H1 (cell line): ENCODE results near the gene ARHGEF10L. TPM values are rescaled to one million over a fixed set of nuclear protein-coding genes. Genes with fewer than 3 reads are reported as not detected.
A peak's percentile ranks its signal among the peaks of the same experiment; 100 is the strongest.

Experiments used
- CTCF ChIA-PET: fragments of 300-600 bp; sonication (Branson Sonifier 250); formaldehyde crosslinking; loops from one replicate; lab custom pipeline; 2021; ENCODE audit not compliant: partially characterized antibody; lab: Charles Lee
- POLR2A ChIA-PET: fragments of 300-600 bp; sonication (Branson Sonifier 250); formaldehyde crosslinking; loops from one replicate; lab custom pipeline; 2021; ENCODE audit warnings: inconsistent platforms; ENCODE audit not compliant: partially characterized antibody; lab: Charles Lee
- DNase-seq, 2 experiments: peaks; one replicate each; pipeline versions ENCODE4 v3.0.0 to v3.0.0-alpha.2; 2010 to 2022; ENCODE audit warnings: low spot score in 2 of 2, low read depth in 1 of 2, mixed read lengths in 1 of 2
- FAIRE-seq: peaks from 2 replicates; lab custom pipeline; 2011; peaks lifted over from hg19 to GRCh38; lab: Jason Lieb, UNC
- H2AFZ ChIP-seq: 2 replicates; pipeline ENCODE4 v1.8.1; 2012; ENCODE audit warnings: low read length, inconsistent platforms
- H2AK5ac ChIP-seq: 2 replicates; pipeline ENCODE4 v1.6.1; 2013; ENCODE audit warnings: low read depth, low read length
- H2BK120ac ChIP-seq: replicated peaks from 2 replicates; pipeline ENCODE3; 2013; ENCODE audit warnings: low read depth, low read length, inconsistent platforms
- H2BK12ac ChIP-seq: 2 replicates; pipeline ENCODE4 v1.6.1; 2013; ENCODE audit warnings: low read depth, low read length
- H2BK15ac ChIP-seq: 2 replicates; pipeline ENCODE4 v1.6.1; 2013; ENCODE audit warnings: low read length
- H2BK20ac ChIP-seq: 2 replicates; pipeline ENCODE4 v1.6.1; 2013; ENCODE audit warnings: low read length
- H2BK5ac ChIP-seq: 2 replicates; pipeline ENCODE4 v1.6.1; 2013; ENCODE audit warnings: low read depth, low read length
- H3K14ac ChIP-seq: 2 replicates; pipeline ENCODE4 v1.6.1; 2013; ENCODE audit warnings: inconsistent platforms; ENCODE audit not compliant: insufficient read length
- H3K18ac ChIP-seq: 2 replicates; pipeline ENCODE4 v1.6.1; 2013; ENCODE audit warnings: low read length; ENCODE audit errors: extremely low read depth
- H3K23ac ChIP-seq: 2 replicates; pipeline ENCODE4 v1.6.1; 2013; ENCODE audit warnings: inconsistent platforms; ENCODE audit not compliant: insufficient read length
- H3K23me2 ChIP-seq: 2 replicates; pipeline ENCODE4 v1.6.1; 2013; ENCODE audit warnings: low read depth, low read length
- H3K27ac ChIP-seq: 2 replicates; pipeline ENCODE4 v1.6.1; 2011; ENCODE audit warnings: low read depth, low read length, inconsistent platforms
- H3K27me3 ChIP-seq, 4 experiments: replicated peaks in 1 of 4; 1 replicate in 1 of 4; 2 replicates in 3 of 4; pipeline versions ENCODE4 v1.6.1 to v1.8.1; 2011 to 2013; ENCODE audit warnings: low read length in 3 of 4, mild to moderate bottlenecking in 3 of 4, inconsistent platforms in 2 of 4, mixed read lengths in 2 of 4, moderate library complexity in 1 of 4; ENCODE audit not compliant: control insufficient read depth in 3 of 4, insufficient read depth in 3 of 4; ENCODE audit errors: extremely low read depth in 1 of 4
- H3K36me3 ChIP-seq, 4 experiments: 2 replicates each; pipeline versions ENCODE4 v1.6.1 to v1.8.1; 2011 to 2013; ENCODE audit warnings: mild to moderate bottlenecking in 4 of 4, low read length in 3 of 4, moderate library complexity in 2 of 4, control low read depth in 1 of 4, inconsistent platforms in 1 of 4; ENCODE audit not compliant: insufficient read depth in 4 of 4, control insufficient read depth in 2 of 4
- H3K4ac ChIP-seq: replicated peaks from 2 replicates; pipeline ENCODE3; 2013; ENCODE audit warnings: low read length, low read depth, mixed read lengths, inconsistent platforms; ENCODE audit not compliant: insufficient read length
- H3K4me1 ChIP-seq, 4 experiments: replicated peaks in 1 of 4; 1 replicate in 1 of 4; 2 replicates in 3 of 4; pipeline versions ENCODE4 v1.6.1 to v1.8.1; 2011 to 2013; ENCODE audit warnings: low read length in 3 of 4, inconsistent platforms in 2 of 4, mixed read lengths in 1 of 4; ENCODE audit not compliant: insufficient read depth in 4 of 4, control insufficient read depth in 3 of 4
- H3K4me2 ChIP-seq, 2 experiments: 2 replicates each; pipeline versions ENCODE4 v1.6.1 to v1.8.1; 2011 to 2013; ENCODE audit warnings: low read depth in 2 of 2, low read length in 2 of 2, control low read depth in 1 of 2, inconsistent platforms in 1 of 2, mild to moderate bottlenecking in 1 of 2; ENCODE audit not compliant: insufficient read depth in 1 of 2
- H3K4me3 ChIP-seq, 4 experiments: fragments of 200-600, 300-600 bp in 1 of 4; sonication (generic), shearing (Covaris generic), sonication (Bioruptor Twin) in 1 of 4; 2 replicates each; pipeline versions ENCODE4 v1.5.1 to v1.8.1; 2011 to 2016; ENCODE audit warnings: low read length in 4 of 4, low read depth in 3 of 4, control low read depth in 2 of 4, inconsistent platforms in 2 of 4, mild to moderate bottlenecking in 2 of 4, mixed read lengths in 1 of 4, moderate library complexity in 1 of 4; ENCODE audit not compliant: insufficient read depth in 2 of 4; ENCODE audit errors: extremely low read depth in 1 of 4
- H3K56ac ChIP-seq: replicated peaks from 2 replicates; pipeline ENCODE3; 2013; ENCODE audit warnings: low read depth, mild to moderate bottlenecking, mixed read lengths, low read length, inconsistent platforms; ENCODE audit not compliant: insufficient read length
- H3K79me1 ChIP-seq: 2 replicates; pipeline ENCODE4 v1.6.1; 2013; ENCODE audit warnings: low read depth, low read length, control low read depth
- H3K79me2 ChIP-seq, 2 experiments: 2 replicates each; pipeline versions ENCODE4 v1.6.1 to v1.8.1; 2012 to 2013; ENCODE audit warnings: low read length in 2 of 2, mild to moderate bottlenecking in 2 of 2, inconsistent platforms in 1 of 2; ENCODE audit not compliant: insufficient read depth in 2 of 2, control insufficient read depth in 1 of 2
- H3K9ac ChIP-seq, 4 experiments: replicated peaks in 1 of 4; 1 replicate in 1 of 4; 2 replicates in 3 of 4; pipeline versions ENCODE4 v1.6.1 to v1.8.1; 2011 to 2013; ENCODE audit warnings: low read depth in 3 of 4, low read length in 3 of 4, control low read depth in 2 of 4, mild to moderate bottlenecking in 2 of 4, moderate library complexity in 2 of 4, inconsistent platforms in 1 of 4; ENCODE audit errors: extremely low read depth in 1 of 4
- H3K9me3 ChIP-seq, 2 experiments: 2 replicates each; pipeline versions ENCODE4 v1.6.1 to v1.8.1; 2012 to 2013; ENCODE audit warnings: mild to moderate bottlenecking in 2 of 2, moderate library complexity in 2 of 2, control low read depth in 1 of 2, inconsistent platforms in 1 of 2, low read depth in 1 of 2, low read length in 1 of 2, mixed read lengths in 1 of 2; ENCODE audit not compliant: insufficient read depth in 2 of 2
- H4K20me1 ChIP-seq, 2 experiments: replicated peaks in 1 of 2; 2 replicates each; pipeline versions ENCODE3 to v1.8.1; 2011 to 2013; ENCODE audit warnings: inconsistent platforms in 2 of 2, low read length in 2 of 2, mild to moderate bottlenecking in 1 of 2; ENCODE audit not compliant: insufficient read depth in 2 of 2, control insufficient read depth in 1 of 2
- H4K5ac ChIP-seq: 2 replicates; pipeline ENCODE4 v1.6.1; 2013; ENCODE audit warnings: low read length, low read depth, mixed read lengths, inconsistent platforms; ENCODE audit not compliant: insufficient read length
- H4K8ac ChIP-seq: 2 replicates; pipeline ENCODE4 v1.8.0; 2013; ENCODE audit warnings: mild to moderate bottlenecking, moderate library complexity, low read length, inconsistent platforms; ENCODE audit not compliant: insufficient read depth; ENCODE audit errors: extremely low read depth
- H4K91ac ChIP-seq: replicated peaks from 2 replicates; pipeline ENCODE3; 2013; ENCODE audit warnings: low read length, mixed read lengths, inconsistent platforms; ENCODE audit not compliant: insufficient read length
- EGR1 ChIP-seq: IDR thresholded peaks from 2 replicates; pipeline ENCODE4 v1.6.1; 2011; ENCODE audit warnings: low read depth, low read length, borderline replicate concordance
- NANOG ChIP-seq: IDR thresholded peaks from 2 replicates; pipeline ENCODE4 v1.6.1; 2011; ENCODE audit warnings: low read length, low read depth, mild to moderate bottlenecking, inconsistent platforms; ENCODE audit not compliant: insufficient read depth, poor library complexity, severe bottlenecking
- WGBS, 2 experiments: shearing (Covaris generic) in 1 of 2; methylation state at CpG; one replicate each; pipeline versions ENCODE4 v1.1.6 to v1.1.7; 2013 to 2015; ENCODE audit warnings: low lambda C conversion rate in 2 of 2, mixed read lengths in 2 of 2, inconsistent platforms in 1 of 2, low coverage in 1 of 2, missing lambda C conversion rate in 1 of 2; ENCODE audit not compliant: insufficient replicate concordance in 2 of 2, insufficient coverage in 1 of 2, insufficient read length in 1 of 2; ENCODE audit errors: extremely low coverage in 1 of 2, missing lambda C conversion rate in 1 of 2; 5-methylcytosine and 5-hydroxymethylcytosine counted together
- polyA plus RNA-seq, 7 experiments: library from polyadenylated mRNA; depleted of rRNA in 3 of 7; stranded (reverse) in 5 of 7; unstranded in 2 of 7; fragments of >200 nt in 5 of 7; fragments of 200-250 nt in 2 of 7; gene quantifications; 1 replicate in 5 of 7; 2 replicates in 1 of 7; 4 replicates in 1 of 7; pipeline versions ENCODE4 v1.2.1 to v1.2.3, GENCODE V29; 2011 to 2013; ENCODE audit warnings: missing spikeins in 2 of 7, mixed read lengths in 2 of 7
- total RNA-seq: library from RNA; stranded (reverse); fragmentation: NEBNext Ultra II Directional; extraction: Animal tissue kit (Norgen Biotek cat#: 25700); gene quantifications from 2 replicates; pipeline ENCODE4 v1.2.1, GENCODE V29; 2021

The ARHGEF10L gene
- total and polyA plus RNA-seq, 2 of the 8 experiments (the other 6 are each of a cell fraction or from before 2014, with no cell fraction given) = 33.6 to 39.6 TPM

DNA sequence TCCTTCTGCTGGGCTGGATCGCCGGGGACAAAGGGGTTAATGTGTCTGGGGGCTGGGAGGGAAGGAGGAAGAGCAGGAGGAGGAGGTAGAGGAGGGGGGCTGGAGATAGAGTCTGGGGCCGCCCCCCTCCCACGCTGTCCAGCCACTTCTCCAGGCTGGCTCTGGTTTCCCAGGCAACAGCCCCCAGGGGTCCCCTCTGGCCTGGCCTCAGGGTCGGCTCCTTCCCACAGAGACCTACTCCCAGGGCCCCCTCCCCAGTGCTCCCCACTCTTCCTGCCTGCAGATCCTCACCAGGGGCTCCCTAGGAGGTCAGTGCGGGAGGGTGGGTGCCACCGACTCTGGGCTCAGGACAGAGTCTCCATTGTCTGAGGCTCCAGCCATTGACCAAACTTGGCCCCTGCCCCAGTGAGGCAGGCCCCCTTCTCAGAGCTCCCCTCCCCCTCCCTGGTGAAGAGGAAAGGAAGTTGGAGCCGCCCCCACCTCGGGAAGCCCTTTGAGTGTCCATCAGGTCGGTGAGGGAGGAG is 34.1 kb downstream of the ARHGEF10L start:
- Histone ChIP-seq H3K4me1 (peaks cover 19 to 68% (median 51%) of the 10 kb centered on the region in 4 experiments), H3K9me3 (no peaks in the 10 kb centered on the region), H3K27ac (no peak overlapping the region; the same call in 1 of the 2 replicates), H2BK15ac (no peak overlapping the region), H3K18ac (peak overlapping the region; percentile 78), H3K36me3 (no peaks in the 10 kb centered on the region), H3K79me2 (peaks cover 5 to 94% of the 10 kb centered on the region in 2 experiments; a peak in 3 of 4 replicates), H3K14ac (no peak overlapping the region), H2AK5ac (no peak overlapping the region), H2AFZ (no peak overlapping the region), H3K23me2 (0 out of 2 replicates have a peak, but pooled peaks cover 2% of the 10 kb centered on the region), H2BK20ac (no peak overlapping the region), H3K9ac (no peak overlapping the region), H4K8ac (no peak overlapping the region; the same call in none of the 2 replicates), H4K91ac (peak overlapping the region; percentile 86), H2BK120ac (no peak overlapping the region), H2BK12ac (peak overlapping the region; percentile 3; the same call in 1 of the 2 replicates), H2BK5ac (peak overlapping the region; percentile 83; the same call in 1 of the 2 replicates), H3K23ac (no peak overlapping the region), H3K79me1 (peaks cover 39% of the 10 kb centered on the region), H4K20me1 (peaks cover 5 to 6% of the 10 kb centered on the region in 2 experiments), H3K4me2 (peak overlapping the region; percentile 37 to 59; a peak in 3 of 4 replicates), H3K56ac (no peak overlapping the region), H3K4ac (no peak overlapping the region), H3K4me3 (peak overlapping the region in 1 of 4 experiments; percentile 34; a peak in 1 of 8 replicates), H4K5ac (no peak overlapping the region), H3K27me3 (no peaks in the 10 kb centered on the region)
- ChIA-PET POLR2A (interaction anchor here (0.6 to 10.3 kb wide), 15 partner anchors 10 to 134 kb away, joined by 3 to 102 read pairs (median 4); partner anchors contain the start of genes ARHGEF10L and RCC2), CTCF (interaction anchor here (0.6 to 86.2 kb wide), 22 partner anchors 12 to 1913 kb away, joined by 3 to 1640 read pairs (median 7); no protein-coding TSS in a partner anchor)
- 38% methylated on average over 9 of the region's 10 CpGs; no CpG with 5 or more reads in 1 of the 2 experiments for WGBS, 2 experiments
- no peak for DNase-seq
- no peak for TF ChIP-seq NANOG
- peak; percentile 70; the same call in 1 of the 2 replicates for TF ChIP-seq EGR1
- no peak for FAIRE-seq
